Astrocyte (in vitro differentiated cells and primary cell): Measurements from ENCODE around the gene OR2Z1. TPM values are rescaled to one million over a fixed set of nuclear protein-coding genes. Genes with fewer than 3 reads are reported as not detected.

Experiments used
- total RNA-seq: library from RNA; stranded (reverse); gene quantifications from 2 replicates; pipeline ENCODE4 v1.2.1, GENCODE V29; 2021

The OR2Z1 gene
- total RNA-seq, 1 donor from 2014 or later: not detected

Other genes starting within 250 kb of the OR2Z1 start
- gene PRAM1, start 219.0 kb upstream of the OR2Z1 start, total RNA-seq: 0.25 and 0.36 TPM in 2 replicates
- 15.8 and 17.2 TPM in 2 replicates for gene ZNF414, start 207.5 kb upstream of the OR2Z1 start, total RNA-seq
- 0.12 and 0.23 TPM in 2 replicates for gene MYO1F, start 144.2 kb upstream of the OR2Z1 start, total RNA-seq
- 34.0 and 35.1 TPM in 2 replicates for gene ADAMTS10, start 110.9 kb upstream of the OR2Z1 start, total RNA-seq
- gene NFILZ, start 91.0 kb upstream of the OR2Z1 start, total RNA-seq: not detected in 2 replicates
- not detected in 2 replicates for gene ACTL9, start 22.8 kb upstream of the OR2Z1 start, total RNA-seq
- not detected in 2 replicates for gene ZNF558, start 110.7 kb downstream of the OR2Z1 start, total RNA-seq
- gene MBD3L1, start 110.7 kb downstream of the OR2Z1 start, total RNA-seq: not detected in 2 replicates